KMS-11 (cell line): ENCODE measurements around the gene HINT2.

Source experiments
- H2AFZ ChIP-seq: fragments of 200-600 bp; sonication (generic); 2 replicates; pipeline ENCODE4 v1.6.1; 2016; ENCODE audit warnings: antibody characterized with exemption, mixed run types, low read depth
- H3K27ac ChIP-seq: fragments of 200-600 bp; sonication (generic); 2 replicates; pipeline ENCODE4 v1.6.1; 2016; ENCODE audit warnings: mild to moderate bottlenecking, mixed run types
- H3K27me3 ChIP-seq: fragments of 200-600 bp; sonication (generic); 2 replicates; pipeline ENCODE4 v1.6.1; 2017; ENCODE audit warnings: mild to moderate bottlenecking, low read depth, mixed run types, moderate library complexity; ENCODE audit not compliant: insufficient read depth
- H3K36me3 ChIP-seq: fragments of 200-600 bp; sonication (generic); 2 replicates; pipeline ENCODE4 v1.6.1; 2017; ENCODE audit warnings: mild to moderate bottlenecking, mixed run types; ENCODE audit not compliant: insufficient read depth
- H3K4me1 ChIP-seq: fragments of 200-600 bp; sonication (generic); 2 replicates; pipeline ENCODE4 v1.6.1; 2016; ENCODE audit warnings: mild to moderate bottlenecking, low read depth, mixed run types; ENCODE audit not compliant: poor library complexity, severe bottlenecking
- H3K4me2 ChIP-seq: fragments of 200-600 bp; sonication (generic); 2 replicates; pipeline ENCODE4 v1.7.0; 2016; ENCODE audit warnings: mild to moderate bottlenecking, mixed run types
- H3K4me3 ChIP-seq: fragments of 200-600 bp; sonication (generic); IDR thresholded peaks from 2 replicates; pipeline ENCODE4 v1.6.1; 2017; ENCODE audit warnings: low read depth, low read length, mixed read lengths; ENCODE audit not compliant: insufficient read depth
- H3K79me2 ChIP-seq: fragments of 200-600 bp; sonication (generic); 2 replicates; pipeline ENCODE4 v1.6.1; 2016; ENCODE audit warnings: low read depth, mixed run types; ENCODE audit not compliant: insufficient read depth
- H3K9ac ChIP-seq: fragments of 200-600 bp; sonication (generic); 2 replicates; pipeline ENCODE4 v1.6.1; 2016; ENCODE audit warnings: mild to moderate bottlenecking, mixed run types
- H4K20me1 ChIP-seq: fragments of 200-600 bp; sonication (generic); 2 replicates; pipeline ENCODE4 v1.6.1; 2016; ENCODE audit warnings: mild to moderate bottlenecking, mixed run types; ENCODE audit not compliant: insufficient read depth
- CTCF ChIP-seq: fragments of 200-600 bp; sonication (generic); conservative IDR thresholded peaks from 2 replicates; pipeline ENCODE4 v1.6.1; 2017; ENCODE audit warnings: low read depth, mild to moderate bottlenecking, antibody characterized with exemption, low read length, moderate library complexity, mixed read lengths

Gene HINT2

GRCh38 chr9:35778496-35778895, 36.3 kb downstream of the HINT2 start:
- H3K27ac ChIP-seq = no peak overlapping the region
- H2AFZ ChIP-seq = no peak overlapping the region
- H3K4me3 ChIP-seq = no peak overlapping the region
- H3K36me3 ChIP-seq = no peaks in the 10 kb centered on the region
- peaks cover 10% of the 10 kb centered on the region for H3K4me1 ChIP-seq
- TF ChIP-seq CTCF = no peak
- no peak overlapping the region for H3K9ac ChIP-seq
- H3K4me2 ChIP-seq = no peak overlapping the region
- no peaks in the 10 kb centered on the region for H4K20me1 ChIP-seq
- no peaks in the 10 kb centered on the region for H3K79me2 ChIP-seq
- no peaks in the 10 kb centered on the region for H3K27me3 ChIP-seq

GRCh38 chr9:35776018-35776417, 38.8 kb downstream of the HINT2 start:
- Histone ChIP-seq H3K4me2 (no peak overlapping the region), H3K27ac (no peak overlapping the region)

GRCh38 chr9:35774907-35775635, 39.8 kb downstream of the HINT2 start:
- Histone ChIP-seq H3K79me2 (no peaks in the 10 kb centered on the region), H3K27ac (no peak overlapping the region), H3K4me3 (no peak overlapping the region), H3K4me2 (no peak overlapping the region), H3K27me3 (no peaks in the 10 kb centered on the region), H3K36me3 (no peaks in the 10 kb centered on the region), H3K4me1 (peaks cover 10% of the 10 kb centered on the region), H3K9ac (no peak overlapping the region), H2AFZ (no peak overlapping the region), H4K20me1 (no peaks in the 10 kb centered on the region)
- no peak for TF ChIP-seq CTCF

More at GRCh38 chr9:35776018-35776417, 38.8 kb downstream of the HINT2 start:
- TF ChIP-seq CTCF = no peak
- Histone ChIP-seq H3K79me2 (no peaks in the 10 kb centered on the region), H2AFZ (no peak overlapping the region), H3K27me3 (no peaks in the 10 kb centered on the region), H3K36me3 (no peaks in the 10 kb centered on the region), H3K4me1 (peaks cover 10% of the 10 kb centered on the region), H3K4me3 (no peak overlapping the region), H4K20me1 (no peaks in the 10 kb centered on the region), H3K9ac (no peak overlapping the region)

- Histone ChIP-seq H3K27me3 (no peaks in the 10 kb centered on the region), H3K36me3 (no peaks in the 10 kb centered on the region), H2AFZ (no peak overlapping the region), H3K27ac (no peak overlapping the region), H3K4me2 (no peak overlapping the region), H3K79me2 (0 out of 2 replicates have a peak, but pooled peaks cover 2% of the 10 kb centered on the region), H3K4me3 (no peak overlapping the region), H3K9ac (no peak overlapping the region), H3K4me1 (peaks cover 10% of the 10 kb centered on the region), H4K20me1 (no peaks in the 10 kb centered on the region)
- no peak for TF ChIP-seq CTCF
These were observed 42.9 kb downstream of the HINT2 start for GRCh38 chr9:35771943-35772342.
